HCT116 (cell line): Measurements from ENCODE around the gene KIF26B. TPM values are rescaled to one million over a fixed set of nuclear protein-coding genes. Genes with fewer than 3 reads are reported as not detected.

Source experiments
- ATAC-seq: fragments of 200-7000 bp; cut with Tn5 transposase; 2 replicates; pipeline ENCODE4 v1.9.1; 2020; ENCODE audit warnings: mild to moderate bottlenecking, moderate library complexity
- BruUV-seq: library from RNA; stranded (reverse); fragments of 400-500 nt; replicated peaks from 2 replicates; lab custom pipeline; 2021; lab: Mats Ljungman, UMichigan
- CTCF ChIA-PET: fragments of 300-600 bp; sonication (Branson Sonifier 250); formaldehyde crosslinking; loops from one replicate; lab custom pipeline; 2021; ENCODE audit warnings: antibody characterized with exemption; lab: Charles Lee
- POLR2A ChIA-PET: fragments of 300-600, 350-600 bp; sonication (Branson Sonifier 250); formaldehyde crosslinking; loops from one replicate; lab custom pipeline; 2021; ENCODE audit warnings: antibody characterized with exemption; lab: Charles Lee
- RAD21 ChIA-PET, 2 experiments: fragments of 300-600 bp; sonication (Branson Sonifier 250); formaldehyde crosslinking; loops; one replicate each; lab custom pipeline; 2023; ENCODE audit warnings: low total read pairs in 2 of 2; ENCODE audit not compliant: uncharacterized antibody in 2 of 2, unreplicated experiment in 2 of 2, low non-redundant PET in 1 of 2; lab: Charles Lee
- DNase-seq: peaks from one replicate; pipeline ENCODE4 v3.0.0-alpha.2; 2010; ENCODE audit warnings: low read depth, low spot score
- H2AFZ ChIP-seq: fragments of 200-600 bp; shearing (Covaris generic), sonication (generic); 2 replicates; pipeline ENCODE4 v1.6.1; 2017; ENCODE audit warnings: low read depth, mixed run types, mixed read lengths, antibody characterized with exemption, low read length; ENCODE audit not compliant: poor library complexity, severe bottlenecking
- H3K27ac ChIP-seq: 2 replicates; pipeline ENCODE4 v1.5.1; 2012; ENCODE audit warnings: low read depth, low read length
- H3K27me3 ChIP-seq: fragments of 200-600 bp; sonication (generic); 2 replicates; pipeline ENCODE4 v1.6.1; 2016; ENCODE audit warnings: mixed run types, low read length, mixed read lengths; ENCODE audit not compliant: insufficient read depth
- H3K36me3 ChIP-seq, 2 experiments: fragments of 200-500 bp in 1 of 2; fragments of 200-600 bp in 1 of 2; sonication (Bioruptor generic) in 1 of 2; sonication (generic) in 1 of 2; 2 replicates each; pipeline versions ENCODE4 v1.5.1 to v1.6.1; 2014 to 2016; ENCODE audit warnings: low read length in 2 of 2, inconsistent platforms in 1 of 2, mixed read lengths in 1 of 2, mixed run types in 1 of 2; ENCODE audit not compliant: insufficient read depth in 2 of 2, control insufficient read depth in 1 of 2
- H3K4me1 ChIP-seq, 2 experiments: fragments of 200-600 bp in 1 of 2; sonication (generic) in 1 of 2; 2 replicates each; pipeline versions ENCODE4 v1.5.1 to v1.6.1; 2012 to 2017; ENCODE audit warnings: low read length in 2 of 2, inconsistent platforms in 1 of 2, mild to moderate bottlenecking in 1 of 2, mixed read lengths in 1 of 2, mixed run types in 1 of 2, moderate library complexity in 1 of 2; ENCODE audit not compliant: insufficient read depth in 2 of 2, control insufficient read depth in 1 of 2
- H3K4me2 ChIP-seq: fragments of 200-600 bp; sonication (generic); 2 replicates; pipeline ENCODE4 v1.6.1; 2017; ENCODE audit warnings: mixed run types, low read length, mixed read lengths
- H3K4me3 ChIP-seq, 2 experiments: fragments of 200-600 bp in 1 of 2; sonication (generic) in 1 of 2; replicated peaks in 1 of 2; 2 replicates each; pipeline ENCODE4 v1.5.1; 2011 to 2016; ENCODE audit warnings: low read length in 2 of 2, control low read depth in 1 of 2, low read depth in 1 of 2, mild to moderate bottlenecking in 1 of 2, mixed read lengths in 1 of 2, mixed run types in 1 of 2
- H3K79me2 ChIP-seq: fragments of 200-600 bp; sonication (generic); 2 replicates; pipeline ENCODE4 v1.6.1; 2017; ENCODE audit warnings: mild to moderate bottlenecking, mixed run types, low read length, moderate library complexity, mixed read lengths; ENCODE audit not compliant: insufficient read depth
- H3K9ac ChIP-seq: fragments of 200-600 bp; sonication (generic); 2 replicates; pipeline ENCODE4 v1.6.1; 2016; ENCODE audit warnings: low read length, mixed read lengths
- H3K9me2 ChIP-seq: fragments of 200-600 bp; sonication (generic), shearing (Covaris generic); 2 replicates; pipeline ENCODE4 v1.6.1; 2017; ENCODE audit warnings: mixed run types, mild to moderate bottlenecking, moderate library complexity; ENCODE audit not compliant: insufficient read depth
- H3K9me3 ChIP-seq, 2 experiments: fragments of 200-500 bp in 1 of 2; fragments of 200-600 bp in 1 of 2; sonication (Bioruptor generic) in 1 of 2; sonication (generic) in 1 of 2; 2 replicates each; pipeline ENCODE4 v1.6.1; 2014 to 2017; ENCODE audit warnings: low read length in 2 of 2, mixed read lengths in 2 of 2, inconsistent platforms in 1 of 2, low read depth in 1 of 2, mild to moderate bottlenecking in 1 of 2, mixed run types in 1 of 2, moderate library complexity in 1 of 2; ENCODE audit not compliant: control insufficient read depth in 1 of 2, insufficient read depth in 1 of 2
- H4K20me1 ChIP-seq: fragments of 200-600 bp; sonication (generic), shearing (Covaris generic); 2 replicates; pipeline ENCODE4 v1.6.1; 2017; ENCODE audit warnings: mixed run types, mild to moderate bottlenecking, moderate library complexity; ENCODE audit not compliant: insufficient read depth
- CEBPB ChIP-seq: IDR thresholded peaks from 2 replicates; pipeline ENCODE4 v1.6.1; 2012; ENCODE audit warnings: low read depth
- EGR1 ChIP-seq: IDR thresholded peaks from 2 replicates; pipeline ENCODE4 v1.6.1; 2012; ENCODE audit warnings: low read depth
- ELF1 ChIP-seq: IDR thresholded peaks from 2 replicates; pipeline ENCODE4 v1.6.1; 2012; ENCODE audit warnings: low read depth, borderline replicate concordance
- EZH2 ChIP-seq: fragments of 200-600 bp; sonication (generic); IDR thresholded peaks from 2 replicates; pipeline ENCODE4 v1.6.1; 2017; ENCODE audit warnings: antibody characterized with exemption, mixed run types
- MAX ChIP-seq: IDR thresholded peaks from 2 replicates; pipeline ENCODE4 v1.6.1; 2012
- POLR2A ChIP-seq: IDR thresholded peaks from 2 replicates; pipeline ENCODE4 v1.7.0; 2011; ENCODE audit warnings: borderline replicate concordance; ENCODE audit not compliant: insufficient read depth, insufficient read length; ENCODE audit errors: extremely low read depth
- POLR2AphosphoS5 ChIP-seq: IDR thresholded peaks from 2 replicates; pipeline ENCODE4 v1.6.1; 2011; ENCODE audit warnings: mild to moderate bottlenecking, low read depth, low read length, moderate library complexity
- RAD21 ChIP-seq: IDR thresholded peaks from 2 replicates; pipeline ENCODE4 v1.6.1; 2012; ENCODE audit warnings: low read depth, mild to moderate bottlenecking
- REST ChIP-seq: IDR thresholded peaks from 2 replicates; pipeline ENCODE4 v1.6.1; 2012; ENCODE audit warnings: low read depth
- SIN3A ChIP-seq: IDR thresholded peaks from 2 replicates; pipeline ENCODE4 v1.6.1; 2012; ENCODE audit warnings: low read depth
- SP1 ChIP-seq: IDR thresholded peaks from 2 replicates; pipeline ENCODE4 v1.6.1; 2012; ENCODE audit warnings: low read depth
- SRF ChIP-seq: IDR thresholded peaks from 2 replicates; pipeline ENCODE4 v1.6.1; 2012; ENCODE audit warnings: low read depth
- YY1 ChIP-seq: IDR thresholded peaks from 2 replicates; pipeline ENCODE4 v1.6.1; 2011; ENCODE audit warnings: low read length, low read depth, moderate library complexity, mild to moderate bottlenecking; ENCODE audit not compliant: insufficient replicate concordance; ENCODE audit errors: extremely low read depth
- intact Hi-C: fragments of 100-400 bp; cut with micrococcal nuclease; formaldehyde crosslinking; loops from 2 replicates; pipeline ENCODE4 v1.10.0; 2022
- total RNA-seq: library from RNA; stranded (reverse); gene quantifications from one replicate; pipeline ENCODE4 v1.2.1, GENCODE V29; 2021; ENCODE audit not compliant: unreplicated experiment
- TF ChIP-seq, protein P1 (sequence below): IDR thresholded peaks from 2 replicates; pipeline ENCODE4 v1.6.1; 2012

The KIF26B gene
- total RNA-seq, 1 experiment from 2014 or later = 0.49 TPM

DNA sequence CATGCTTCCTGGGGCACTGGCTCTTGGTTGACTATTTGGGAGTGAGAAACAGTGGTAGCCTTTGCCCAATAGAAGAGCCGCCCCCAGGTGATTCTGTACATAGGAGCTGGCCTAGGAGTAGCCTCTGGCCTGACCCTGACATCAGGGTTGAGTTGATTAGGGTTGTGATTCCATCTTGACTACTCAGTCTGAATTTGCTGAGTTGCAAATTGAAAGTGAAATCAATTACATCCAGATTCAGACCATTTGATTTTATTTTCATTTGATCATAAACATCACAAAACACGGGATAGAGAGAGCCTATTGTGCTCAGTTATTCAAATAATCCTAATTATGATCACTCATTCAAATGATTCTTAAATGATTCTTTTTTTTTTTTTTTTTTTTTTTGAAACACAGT, 253.2 kb downstream of the KIF26B start:
- ATAC-seq (no peak), DNase-seq (no peak)
- Histone ChIP-seq H3K4me3 (no peak overlapping the region), H3K79me2 (no peaks in the 10 kb centered on the region), H4K20me1 (no peaks in the 10 kb centered on the region), H2AFZ (no peak overlapping the region), H3K9me3 (no peaks in the 10 kb centered on the region), H3K27me3 (peaks cover 16% of the 10 kb centered on the region), H3K36me3 (no peaks in the 10 kb centered on the region), H3K4me2 (no peak overlapping the region), H3K27ac (no peak overlapping the region), H3K9ac (no peak overlapping the region), H3K9me2 (no peaks in the 10 kb centered on the region), H3K4me1 (no peaks in the 10 kb centered on the region)
- BruUV-seq = no TSS peak
- intact Hi-C loops = no loop called here
- ChIA-PET RAD21 (no interaction called here), POLR2A (no interaction called here), CTCF (no interaction called here)
- no peak for TF ChIP-seq SIN3A
- TF ChIP-seq, protein P1, sequence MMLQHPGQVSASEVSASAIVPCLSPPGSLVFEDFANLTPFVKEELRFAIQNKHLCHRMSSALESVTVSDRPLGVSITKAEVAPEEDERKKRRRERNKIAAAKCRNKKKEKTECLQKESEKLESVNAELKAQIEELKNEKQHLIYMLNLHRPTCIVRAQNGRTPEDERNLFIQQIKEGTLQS = no peak
- TF ChIP-seq REST = no peak
- no peak for TF ChIP-seq POLR2AphosphoS5
- TF ChIP-seq POLR2A = no peak
- TF ChIP-seq ELF1 = no peak
- no peak for TF ChIP-seq YY1
- no peak for TF ChIP-seq EGR1
- TF ChIP-seq SP1 = no peak
- no peak for TF ChIP-seq EZH2
- no peak for TF ChIP-seq MAX
- no peak for TF ChIP-seq CEBPB
- TF ChIP-seq SRF = no peak
- no peak for TF ChIP-seq RAD21
